ENCODE results near the gene HSPB7. TPM values are rescaled to one million over a fixed set of nuclear protein-coding genes. Genes with fewer than 3 reads are reported as not detected.
"Not testable (repeated sequence)": the region's sequence is repeated elsewhere in the genome, so short reads cannot be mapped to it uniquely, and the experiment has no call there.

The HSPB7 gene
- total RNA-seq, 1 experiment from 2014 or later: 0.17 TPM

DNA sequence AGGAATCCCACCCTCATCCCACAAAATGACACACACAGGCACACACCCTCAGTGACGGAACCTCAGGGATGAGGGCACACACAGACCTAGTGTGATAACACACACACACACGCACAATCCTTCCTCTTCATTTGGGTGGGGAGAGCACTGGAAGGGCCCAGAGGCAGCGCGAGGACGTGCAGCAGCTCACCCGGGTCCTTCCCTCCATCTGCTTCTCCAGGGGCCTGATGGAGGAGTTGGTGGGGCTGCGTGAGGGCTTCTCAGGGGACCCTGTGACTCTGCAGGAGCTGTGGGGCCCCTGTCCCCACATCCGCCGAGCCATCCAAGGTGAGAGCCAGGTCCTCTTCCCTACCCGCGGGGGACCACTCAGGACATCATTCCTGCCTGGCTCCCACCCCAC, 4.5 kb upstream of the HSPB7 start:
- no peak for DNase-seq (ENCODE audit: low read depth)

DNA sequence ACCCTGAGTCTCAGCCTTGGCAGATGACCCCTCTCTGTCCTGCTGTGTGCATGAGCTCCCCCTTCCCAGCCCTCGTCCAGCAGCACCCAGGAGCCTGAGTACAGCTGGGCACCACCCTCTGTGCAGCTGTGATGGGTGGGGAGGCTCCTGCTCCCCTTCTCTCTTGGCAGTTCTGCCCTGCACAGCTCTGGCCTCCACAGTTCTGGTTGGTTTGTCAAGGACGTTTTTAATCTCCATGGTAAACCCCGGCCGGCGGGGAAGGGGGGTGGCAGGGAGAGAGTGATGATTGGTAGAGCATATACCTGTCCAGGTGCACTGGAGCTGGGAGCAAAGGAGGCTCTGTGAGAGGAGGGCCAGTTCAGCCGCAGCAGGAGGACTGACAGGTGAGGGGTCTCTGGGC, 3.8 kb upstream of the HSPB7 start, which contains the start of gene CLCNKA:
TSS of gene CLCNKA (plus strand) at position 356 of the 400 bp plus-strand sequence. CDS start 584 bp downstream, outside the sequence.
- no peak for DNase-seq (ENCODE audit: low read depth)

DNA sequence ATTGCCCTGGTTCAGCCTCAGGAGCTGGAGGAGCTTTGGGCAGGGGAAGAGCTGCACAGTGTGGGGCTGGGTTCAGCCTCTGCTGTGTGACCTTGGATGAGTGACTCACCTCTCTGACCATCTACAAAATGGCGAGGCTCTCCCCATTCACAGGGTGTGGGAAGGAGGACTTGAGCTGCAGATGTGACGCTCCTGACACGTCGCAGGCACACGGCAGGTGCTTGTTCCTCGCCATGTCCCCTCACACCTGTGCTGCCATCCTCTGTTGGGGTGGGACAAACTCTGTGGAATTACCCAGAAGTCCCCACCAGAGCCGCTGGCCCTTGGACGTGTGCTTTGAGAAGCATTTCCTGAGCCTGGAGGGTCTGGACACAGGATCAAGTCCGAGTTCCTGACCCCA, 3.0 kb upstream of the HSPB7 start:
- not testable (repeated sequence) for DNase-seq (ENCODE audit: low read depth)

DNA sequence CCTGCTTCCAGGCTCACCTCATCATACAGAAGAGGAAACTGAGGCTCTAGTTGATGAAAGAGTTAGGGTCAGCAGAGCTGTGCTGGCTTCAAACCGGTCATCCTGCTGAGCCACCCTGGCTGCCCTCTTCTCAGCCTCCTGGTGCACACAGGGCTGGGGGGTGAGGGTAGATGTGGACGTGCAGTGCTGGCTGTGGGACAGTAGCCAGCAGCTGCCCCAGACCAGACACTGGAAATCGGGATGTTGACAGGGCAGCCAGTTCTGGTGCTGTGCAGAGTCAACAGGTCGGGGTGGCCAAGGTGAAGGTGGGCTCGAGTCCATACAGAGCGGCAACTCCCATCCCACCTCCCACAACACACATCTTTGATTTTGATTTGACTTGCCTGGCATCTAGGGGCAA, 2.5 kb upstream of the HSPB7 start:
- no peak for DNase-seq (ENCODE audit: low read depth)

DNA sequence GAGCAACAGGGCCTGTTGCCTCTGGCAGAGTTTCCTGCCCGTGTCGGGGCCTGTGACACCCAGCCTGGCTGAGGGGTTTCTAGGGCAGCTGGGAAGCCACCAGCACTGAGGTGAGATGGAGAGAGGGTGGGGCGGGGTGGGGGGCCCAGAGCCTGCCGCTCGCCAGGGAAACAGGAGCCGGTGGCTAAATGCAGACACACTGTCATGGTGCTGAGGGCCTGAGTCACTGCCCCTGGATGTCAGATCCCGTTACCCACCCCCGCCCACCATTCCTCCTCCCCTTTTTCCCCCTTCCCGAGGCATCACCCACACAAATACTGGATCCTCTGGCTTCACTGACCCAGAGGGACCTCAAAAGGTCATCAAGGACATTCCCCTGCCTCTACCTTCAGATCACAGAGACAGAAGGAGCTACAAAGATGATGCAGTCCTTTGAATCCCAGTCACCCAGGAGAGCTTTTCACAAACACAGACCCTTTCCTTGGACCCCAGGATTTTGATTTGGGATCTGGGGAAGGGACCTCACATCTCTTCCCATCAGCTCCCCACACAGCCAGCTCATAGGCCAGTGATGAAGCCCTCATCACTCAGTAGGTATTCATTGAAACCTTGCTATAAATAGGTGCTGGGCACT, 1.9 kb upstream of the HSPB7 start:
- peak; percentile 87 for DNase-seq (ENCODE audit: low read depth)

DNA sequence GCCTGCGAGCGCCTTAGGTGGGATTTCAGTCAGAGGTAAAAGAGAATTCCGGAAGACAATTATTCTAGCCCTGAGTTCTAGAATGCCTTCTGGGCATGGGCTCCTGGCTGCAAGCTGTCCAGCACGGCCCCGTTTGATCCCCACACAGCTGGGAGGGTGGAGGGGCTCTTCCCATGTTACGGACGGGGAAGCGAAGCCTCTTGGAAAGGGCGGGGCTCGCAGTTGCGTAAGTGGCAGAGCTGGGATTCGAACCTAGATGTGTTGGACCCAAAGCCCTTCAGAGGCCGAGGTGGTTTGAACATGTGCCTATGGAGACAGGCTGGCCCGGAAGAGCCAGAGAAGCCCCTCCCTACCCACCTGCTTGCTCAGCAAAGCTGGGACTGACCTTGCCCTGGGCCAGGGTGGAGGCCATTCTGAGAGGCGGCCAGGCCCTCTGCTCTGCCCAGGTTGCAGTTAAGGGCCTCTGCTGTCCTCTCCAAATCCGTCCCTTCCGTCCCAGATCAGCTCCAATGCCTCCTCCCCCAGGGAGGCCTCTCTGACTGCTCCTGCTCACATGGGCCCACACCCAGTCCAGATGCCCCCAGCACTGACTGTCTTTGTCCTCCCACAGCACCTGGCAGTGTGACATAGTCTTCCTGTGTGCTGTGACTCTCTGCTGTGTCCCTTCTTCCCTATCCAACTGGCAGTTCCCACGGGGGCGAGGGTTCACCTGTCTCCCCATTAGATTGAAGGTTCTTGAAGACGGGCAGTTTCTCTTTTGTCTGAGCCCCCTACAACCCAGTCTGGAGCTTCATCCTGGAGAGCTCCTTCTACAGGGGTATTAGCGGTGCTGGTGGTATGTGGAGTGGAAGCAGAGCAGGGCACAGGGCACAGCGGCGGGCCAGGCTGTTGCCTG, 1.2 kb upstream of the HSPB7 start:
- DNase-seq (ENCODE audit: low read depth): no peak

DNA sequence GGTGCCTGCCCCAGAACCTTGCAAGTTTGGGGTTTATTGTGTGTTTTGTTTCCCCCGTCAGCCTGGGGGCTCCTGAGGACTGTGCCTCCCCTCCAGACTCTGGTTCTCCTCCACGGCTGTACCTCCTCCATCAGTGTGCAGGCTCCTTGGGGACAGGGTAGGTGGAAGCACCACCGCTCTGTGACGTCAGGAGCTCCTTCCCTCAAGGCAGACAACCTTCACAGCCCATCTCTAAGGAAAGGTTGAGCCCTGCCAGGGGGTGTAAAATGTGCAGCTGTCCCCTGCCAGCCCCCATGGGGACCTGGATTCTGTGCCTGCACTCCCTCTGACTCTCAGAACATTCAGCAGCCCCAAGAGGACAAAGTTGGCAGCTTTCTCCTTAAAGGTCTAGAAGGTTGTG, 465 bp upstream of the HSPB7 start:
- DNase-seq (ENCODE audit: low read depth): no peak

DNA sequence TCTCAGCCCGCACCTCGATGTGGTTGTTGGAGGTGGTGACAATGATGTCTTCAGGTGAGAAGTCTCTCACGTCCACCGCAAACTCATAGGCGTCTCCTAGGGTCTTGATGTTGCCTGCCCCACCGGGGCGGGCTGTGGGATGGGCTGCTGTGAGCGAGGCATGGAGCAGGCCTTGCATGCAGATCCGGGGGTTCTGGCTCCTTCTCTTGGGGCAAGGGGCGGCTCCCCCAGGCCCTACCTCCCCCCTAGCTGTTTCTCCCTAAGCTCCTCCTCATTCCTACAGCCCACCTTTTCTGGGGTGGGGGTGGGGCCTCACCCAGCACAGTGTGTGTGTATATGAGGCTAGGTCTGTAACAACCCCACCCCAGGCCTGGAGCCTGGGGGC, 775 bp downstream of the HSPB7 start:
- DNase-seq (ENCODE audit: low read depth): no peak

DNA sequence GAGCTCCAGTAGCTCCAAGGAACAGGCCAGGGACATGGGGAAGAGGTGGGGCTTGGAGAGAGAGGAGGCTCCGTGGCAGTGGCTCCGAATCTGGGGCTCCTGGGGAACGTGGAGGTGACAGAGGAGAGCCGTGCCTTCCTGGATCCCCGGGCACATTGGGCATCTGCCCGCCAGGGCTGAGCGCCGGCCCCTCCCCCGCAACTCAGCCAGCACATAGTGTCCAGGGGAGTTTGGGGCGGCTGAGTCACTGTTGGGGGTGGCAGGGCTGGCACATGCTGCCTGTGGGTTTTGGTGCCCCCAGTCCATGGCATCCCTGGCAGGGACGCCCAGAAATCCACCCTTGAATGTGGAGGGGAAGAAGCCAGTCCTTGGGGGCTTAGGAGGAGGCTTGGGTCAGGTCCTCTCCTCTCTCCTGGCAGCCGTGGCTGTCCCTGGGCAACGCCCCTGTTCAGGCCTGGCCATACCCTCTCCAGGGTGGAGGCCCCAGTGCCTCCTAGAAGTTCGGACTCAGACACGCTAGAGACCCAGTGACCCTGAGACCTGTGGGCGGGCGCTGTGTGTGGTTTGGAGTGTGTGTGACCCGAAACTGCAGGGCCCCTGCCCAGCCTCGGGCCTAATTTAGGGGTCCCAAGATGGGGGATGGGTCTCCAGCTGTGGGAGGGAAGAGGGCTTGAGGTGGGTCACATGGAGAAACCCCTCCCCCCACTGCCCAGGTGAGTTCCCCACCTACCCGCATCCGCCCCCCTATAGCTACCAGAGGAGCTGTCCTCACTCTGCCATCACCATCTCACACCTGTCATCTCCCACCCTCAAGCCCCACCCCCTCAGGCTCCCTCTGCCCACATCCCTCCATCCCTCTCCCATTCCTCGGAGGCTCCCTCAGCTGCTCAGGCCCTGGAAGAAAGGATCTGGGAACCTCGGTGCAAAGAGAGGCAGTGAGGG, 1.6 kb downstream of the HSPB7 start:
- DNase-seq (ENCODE audit: low read depth): peak; percentile 56

DNA sequence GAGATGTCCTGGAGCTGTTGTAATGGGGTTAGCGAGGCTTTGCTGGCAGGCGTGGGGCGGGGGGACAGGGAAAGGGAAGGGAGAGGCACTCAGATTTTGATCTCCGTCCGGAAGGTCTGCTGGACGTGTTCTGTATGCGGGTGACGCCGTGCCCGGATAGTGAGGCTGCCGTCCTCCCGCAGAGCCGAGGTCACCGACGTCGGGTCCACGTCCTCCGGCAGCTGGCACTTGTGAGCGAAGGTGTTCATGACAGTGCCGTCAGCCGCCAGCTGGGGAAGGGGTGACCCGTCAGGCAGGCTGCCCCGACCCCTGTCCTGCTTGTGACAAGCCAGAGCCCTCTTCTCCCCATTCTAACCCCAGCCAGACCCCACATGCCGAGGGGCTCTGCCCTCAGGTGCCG, 2.4 kb downstream of the HSPB7 start:
- no peak for DNase-seq (ENCODE audit: low read depth)

DNA sequence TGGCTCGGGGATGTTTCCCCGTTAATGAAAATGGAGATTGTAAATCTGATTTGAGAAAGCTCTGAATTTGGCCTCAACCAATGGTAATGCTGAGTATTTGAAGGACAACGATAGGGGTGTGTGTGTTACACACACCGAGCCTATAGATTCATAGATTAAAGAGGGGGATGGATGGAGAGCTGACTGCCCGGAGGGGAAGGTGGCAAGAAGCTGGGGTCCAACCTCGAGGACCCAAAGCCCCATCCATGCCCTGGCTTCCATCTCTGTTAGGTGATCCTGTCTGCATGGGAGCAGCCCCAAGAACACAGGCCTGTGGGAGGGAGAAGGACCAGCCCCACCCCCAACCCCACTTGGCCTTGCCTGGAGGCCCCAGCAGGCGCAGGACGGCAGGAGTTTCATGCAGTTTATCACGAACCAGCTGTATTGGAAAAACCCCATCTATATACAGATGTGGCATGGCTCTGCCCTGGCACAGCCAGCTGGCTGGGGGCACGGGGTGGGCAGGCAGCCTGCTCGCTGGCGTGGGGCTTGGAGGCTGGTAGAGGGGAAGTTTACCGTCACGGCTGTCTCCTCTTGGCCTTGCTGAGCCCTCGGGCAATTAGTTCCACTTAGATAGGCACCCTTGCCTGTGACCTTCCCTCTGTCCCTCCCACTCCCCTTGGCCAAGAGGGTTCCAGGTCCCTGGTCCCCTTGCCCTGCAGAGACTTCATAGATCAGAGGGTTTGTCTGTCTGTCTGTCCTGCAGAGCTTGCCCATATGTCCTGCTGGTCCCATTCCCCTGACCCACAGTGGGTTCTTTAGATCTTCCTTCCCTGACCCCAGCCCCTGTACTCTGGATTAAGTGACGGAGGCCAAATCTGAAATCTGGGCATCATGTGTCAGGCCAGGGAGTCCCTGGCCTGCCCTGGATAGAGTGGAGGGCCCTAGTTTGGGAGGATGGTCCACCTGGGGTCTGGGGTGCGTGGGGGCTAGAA, 3.0 kb downstream of the HSPB7 start:
- no peak for DNase-seq (ENCODE audit: low read depth)

DNA sequence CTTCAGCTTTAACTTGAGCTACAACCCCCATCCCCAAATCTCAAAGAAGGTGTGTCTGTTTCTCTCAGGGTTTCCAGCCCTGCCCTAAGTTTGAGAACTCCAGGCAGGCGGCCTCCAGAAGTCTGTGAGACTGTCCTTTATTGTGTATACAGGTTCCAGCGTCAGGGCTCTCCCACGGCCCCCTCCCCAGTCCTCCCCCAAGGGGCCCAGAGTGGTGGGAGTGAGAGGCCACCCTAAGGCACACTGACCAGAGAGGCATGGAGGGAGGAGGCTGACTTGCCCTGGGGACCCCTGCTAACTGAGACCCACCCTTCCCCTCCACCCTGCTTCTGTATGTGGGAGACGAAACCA, 4.0 kb downstream of the HSPB7 start:
- DNase-seq (ENCODE audit: low read depth): no peak

DNA sequence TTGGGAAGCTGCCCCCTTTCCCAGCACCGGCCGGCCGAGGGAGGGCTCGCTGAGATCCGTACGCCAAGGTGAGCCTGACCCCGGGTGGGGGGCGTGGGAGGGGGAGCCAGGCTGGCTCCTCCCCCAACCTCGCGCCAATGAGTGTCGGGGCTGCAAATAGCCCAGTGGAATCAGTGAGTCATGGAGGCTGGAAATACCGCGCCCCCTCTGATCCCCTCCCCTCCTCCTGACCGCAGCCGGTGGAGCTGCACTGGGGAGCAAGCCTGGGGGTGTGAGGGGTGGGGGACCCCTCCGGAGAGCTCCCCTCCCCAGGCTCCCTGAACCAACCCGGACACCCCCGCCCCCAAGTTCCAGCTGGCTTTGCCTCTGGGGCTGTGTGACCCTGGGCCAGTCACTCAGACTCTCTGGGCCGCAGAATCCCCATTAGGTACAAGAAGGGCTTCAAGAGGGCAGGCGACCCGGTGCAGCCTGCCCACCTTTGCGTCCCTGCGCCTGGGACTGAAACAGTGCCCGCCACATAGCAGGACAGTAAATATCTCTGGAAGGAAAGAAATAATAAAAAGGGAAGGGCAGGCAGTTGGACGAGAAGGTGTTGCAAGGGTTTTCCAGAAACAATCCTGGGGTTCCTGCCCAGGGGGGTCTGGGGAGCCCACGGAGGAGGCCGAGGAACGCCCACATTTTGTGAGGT, 4.5 kb downstream of the HSPB7 start:
- DNase-seq (ENCODE audit: low read depth): peak; percentile 82

DNA sequence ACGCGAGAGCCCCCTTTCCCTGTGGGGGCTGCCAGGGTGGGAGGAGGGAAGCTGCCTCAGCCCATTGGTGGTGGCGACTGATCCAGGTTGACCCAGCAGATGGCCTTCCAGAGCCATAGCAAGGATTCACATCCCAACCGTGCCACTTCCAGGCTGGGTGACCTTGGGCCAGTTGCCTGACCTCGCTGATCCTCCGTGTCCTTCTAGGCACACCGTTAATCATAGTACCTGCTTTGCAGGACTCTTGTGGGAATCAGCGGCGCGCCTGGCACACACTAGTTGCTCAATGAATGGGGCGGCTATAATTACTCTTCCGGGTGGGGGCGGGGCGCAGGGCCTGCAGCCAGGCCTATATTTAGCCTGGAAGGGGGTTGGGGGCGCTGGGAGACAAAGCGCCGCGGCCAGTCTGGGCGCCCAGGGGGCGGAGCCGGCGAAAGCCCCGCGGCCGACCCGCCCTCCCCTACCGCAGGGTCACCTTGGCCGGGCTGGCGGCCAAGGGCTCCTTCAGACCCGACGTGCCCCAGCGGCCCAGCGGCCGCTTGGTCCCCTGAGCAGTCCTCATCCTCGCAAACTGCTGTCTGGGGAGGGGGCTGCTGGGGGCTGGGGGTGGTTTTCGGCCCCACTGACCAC, 5.1 kb downstream of the HSPB7 start:
- DNase-seq (ENCODE audit: low read depth): peak; percentile 68

DNA sequence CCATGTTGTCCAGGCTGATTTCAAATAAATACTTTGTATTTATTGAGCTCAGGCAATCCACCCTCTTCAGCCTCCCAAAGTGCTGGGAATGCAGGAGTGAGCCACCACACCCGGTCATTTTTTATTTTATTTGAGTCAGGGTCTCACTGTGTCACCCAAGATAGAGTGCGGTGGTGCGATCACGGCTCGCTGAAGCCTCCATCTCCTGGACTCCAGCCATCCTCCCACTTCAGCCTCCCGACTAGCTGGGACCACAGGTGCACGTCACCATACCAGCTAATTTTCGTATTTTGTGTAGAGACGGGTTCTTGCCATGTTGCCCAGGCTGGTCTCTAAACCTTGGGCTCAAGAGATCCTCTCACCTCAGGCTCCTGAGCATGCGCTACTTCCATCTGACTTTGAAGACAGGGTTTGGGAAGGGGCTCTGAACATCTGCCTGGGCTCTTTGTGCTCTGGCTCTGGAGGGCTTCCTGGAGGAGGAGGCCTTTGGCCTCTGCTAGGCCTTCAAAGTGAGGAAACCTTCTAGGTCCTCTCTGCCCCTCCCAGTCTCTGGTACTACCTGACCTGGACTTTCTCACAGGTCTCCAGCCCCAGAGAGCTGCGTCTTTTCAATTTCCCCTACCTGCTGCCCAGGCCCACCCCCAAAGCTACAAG, 5.8 kb downstream of the HSPB7 start:
- DNase-seq (ENCODE audit: low read depth): no peak

DNA sequence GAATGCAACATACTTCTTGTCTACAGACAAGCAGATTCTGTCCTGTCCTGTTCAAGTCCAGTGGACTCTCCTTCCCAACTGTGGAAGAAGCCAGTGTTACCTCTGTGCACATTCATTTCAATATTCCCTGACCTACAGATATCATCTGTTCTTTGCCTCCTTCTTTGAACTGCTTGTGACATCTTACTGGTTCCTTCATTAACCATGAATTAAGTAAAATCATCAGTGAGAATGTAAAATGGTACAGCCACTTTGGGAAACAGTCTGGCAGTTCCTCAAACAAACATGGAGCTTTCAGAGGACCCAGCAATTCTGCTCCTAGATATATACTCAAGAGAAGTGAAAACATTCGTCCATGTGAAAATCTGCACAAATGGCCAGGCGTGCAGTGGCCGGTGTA, 7.0 kb downstream of the HSPB7 start:
- DNase-seq (ENCODE audit: low read depth): no peak

DNA sequence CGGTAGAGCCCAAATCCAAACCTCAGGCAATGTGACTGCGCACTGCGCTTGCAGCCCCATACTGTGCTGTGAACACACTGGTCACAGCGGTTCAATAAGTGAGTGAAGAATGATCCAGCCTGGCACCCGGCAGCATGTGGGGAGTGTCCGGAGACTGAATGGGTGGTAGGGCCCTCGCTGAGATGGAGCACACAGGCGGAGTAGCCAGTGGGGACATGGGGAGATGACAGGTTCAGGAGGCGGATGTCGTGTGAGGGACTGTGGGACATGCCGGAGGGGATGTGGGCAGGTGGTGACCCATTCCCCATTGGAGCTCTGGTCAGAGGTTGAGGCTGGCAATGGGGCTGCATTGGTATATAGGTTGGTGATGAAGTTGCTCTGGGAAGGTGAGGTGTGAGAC, 8.2 kb downstream of the HSPB7 start:
- no peak for DNase-seq (ENCODE audit: low read depth)

DNA sequence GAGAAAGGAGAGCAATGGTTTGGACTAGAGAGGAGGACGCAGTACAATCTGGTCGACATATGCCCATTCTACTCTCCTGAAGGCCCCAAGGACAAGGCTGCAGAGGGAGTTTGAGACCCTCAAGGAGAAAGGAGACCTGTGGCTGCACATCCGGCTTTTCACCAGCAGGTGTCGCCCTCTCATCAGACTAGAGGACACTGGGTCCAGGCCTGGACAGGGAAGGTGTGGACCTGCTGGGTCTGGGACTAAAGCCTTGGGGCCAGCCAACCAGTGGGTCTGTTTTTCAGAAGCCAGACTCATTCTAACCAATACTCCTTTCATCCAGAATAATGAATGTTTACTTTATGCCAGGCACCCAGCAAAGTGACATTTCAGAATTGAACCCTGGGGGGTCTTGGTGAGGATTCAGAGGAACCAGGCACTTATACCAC, 8.8 kb downstream of the HSPB7 start:
- DNase-seq (ENCODE audit: low read depth): peak; percentile 79

DNA sequence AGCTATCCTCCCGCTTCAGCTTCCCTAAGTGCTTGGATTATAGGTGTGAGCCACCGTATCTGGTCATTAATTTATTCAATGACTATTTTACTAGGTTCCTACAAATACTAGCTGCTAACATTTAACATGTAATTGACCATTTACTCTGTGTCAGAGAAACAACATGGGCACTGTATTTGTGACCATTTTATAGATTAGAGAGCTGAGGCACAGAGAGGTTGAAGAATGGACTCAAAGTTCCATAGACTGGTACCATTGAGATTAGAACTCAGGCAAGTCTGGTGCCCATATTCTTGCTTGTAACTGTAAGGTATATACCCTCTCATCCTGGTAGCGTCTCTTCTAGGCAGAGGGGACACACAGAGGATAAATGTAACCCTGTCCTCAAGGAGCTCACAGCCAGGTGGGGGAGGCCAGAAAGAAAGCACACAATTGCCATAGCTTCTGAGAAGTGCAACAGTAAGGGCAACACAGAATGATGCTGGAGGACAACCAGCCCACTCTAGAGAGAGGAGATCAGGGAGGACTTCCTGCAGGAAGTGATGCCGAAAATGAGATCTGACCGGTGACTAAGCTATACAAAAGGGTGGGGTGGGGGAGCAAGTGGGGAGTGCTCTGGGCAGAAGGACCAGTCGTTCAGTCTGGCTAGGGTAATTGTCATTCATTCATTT, 10.0 kb downstream of the HSPB7 start:
- no peak for DNase-seq (ENCODE audit: low read depth)
